ENCODE measurements around the gene SEC23A. TPM values are rescaled to one million over a fixed set of nuclear protein-coding genes. Genes with fewer than 3 reads are reported as not detected.

The SEC23A gene
- total and polyA plus RNA-seq, 2 of the 13 experiments (the other 11 are each of a cell fraction or from before 2014, with no cell fraction given): 403 to 887 TPM

DNA sequence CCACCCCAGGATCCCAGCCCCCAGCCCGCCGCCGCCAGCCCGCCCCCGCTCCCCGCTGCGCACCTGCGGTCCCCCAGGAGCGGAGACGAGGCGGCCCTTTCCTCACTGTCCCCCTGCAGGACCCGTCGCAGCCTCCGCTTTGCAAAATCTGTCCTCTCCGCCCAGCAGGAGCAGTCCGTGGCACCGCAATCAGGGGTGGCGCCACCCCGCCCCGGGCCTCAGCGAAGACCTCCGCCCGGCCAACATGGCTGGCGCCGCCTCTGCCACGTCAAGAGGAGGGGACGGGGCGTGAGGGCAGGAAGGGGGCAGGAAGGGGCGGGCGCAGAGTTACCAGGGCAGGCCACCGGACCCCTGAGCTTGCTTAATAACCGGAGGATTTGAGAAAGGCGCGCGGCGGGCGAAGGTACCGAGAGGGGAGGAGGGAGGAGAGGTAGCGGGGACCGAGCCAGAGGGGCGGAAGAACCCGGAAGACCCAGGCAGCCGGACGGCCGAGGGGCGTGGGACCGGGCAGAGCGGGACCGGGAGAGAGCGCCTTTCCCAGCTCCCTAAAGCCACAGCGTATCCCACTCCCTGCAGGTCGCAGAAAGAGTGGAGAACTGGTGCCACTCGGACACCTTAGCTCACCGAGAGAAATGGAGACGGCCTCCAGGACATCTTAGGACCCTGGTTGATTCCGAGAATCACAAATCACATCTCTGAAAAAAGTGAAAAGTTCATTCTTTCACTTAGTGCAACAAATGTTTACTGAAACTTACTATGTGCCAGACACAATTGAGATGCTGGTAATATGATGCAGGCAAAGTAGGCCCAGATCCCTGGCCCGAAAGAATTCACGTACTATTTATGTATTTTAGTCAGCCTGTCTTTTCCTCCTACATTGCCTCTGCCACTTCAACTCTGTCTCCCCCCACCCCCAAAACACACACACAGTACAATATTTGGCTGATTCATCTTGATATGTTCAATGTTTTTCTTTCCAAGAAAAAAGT, at the start of gene SEC23A (continued):
- TF ChIP-seq, protein P1, sequence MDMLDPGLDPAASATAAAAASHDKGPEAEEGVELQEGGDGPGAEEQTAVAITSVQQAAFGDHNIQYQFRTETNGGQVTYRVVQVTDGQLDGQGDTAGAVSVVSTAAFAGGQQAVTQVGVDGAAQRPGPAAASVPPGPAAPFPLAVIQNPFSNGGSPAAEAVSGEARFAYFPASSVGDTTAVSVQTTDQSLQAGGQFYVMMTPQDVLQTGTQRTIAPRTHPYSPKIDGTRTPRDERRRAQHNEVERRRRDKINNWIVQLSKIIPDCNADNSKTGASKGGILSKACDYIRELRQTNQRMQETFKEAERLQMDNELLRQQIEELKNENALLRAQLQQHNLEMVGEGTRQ (IDR thresholded peaks at IDR 0.05; ENCODE audit: low read depth, low read length): no peak
- TF ChIP-seq, protein P1 (CRISPR knock-in tag; IDR thresholded peaks at IDR 0.05; ENCODE audit: borderline replicate concordance): peak; percentile 38; the same call in 1 of the 2 replicates
- TF ChIP-seq ZNF678 (CRISPR knock-in tag; IDR thresholded peaks at IDR 0.05) (peak; percentile 97; the same call in 1 of the 2 replicates), MIXL1 (CRISPR knock-in tag; IDR thresholded peaks at IDR 0.05) (peak; percentile 94; the same call in 1 of the 2 replicates), ATF3 (CRISPR knock-in tag; IDR thresholded peaks at IDR 0.05) (peak; percentile 78), NFYB (CRISPR knock-in tag; IDR thresholded peaks at IDR 0.05) (peak; percentile 63), CREM (IDR thresholded peaks at IDR 0.05) (peak; percentile 61), CREM (CRISPR knock-in tag; IDR thresholded peaks at IDR 0.05) (peak; percentile 78), MZF1 (CRISPR knock-in tag; IDR thresholded peaks at IDR 0.05; ENCODE audit: borderline replicate concordance) (no peak; the same call in 1 of the 2 replicates), ZNF207 (IDR thresholded peaks at IDR 0.05; ENCODE audit: borderline replicate concordance) (no peak), ZNF432 (CRISPR knock-in tag; IDR thresholded peaks at IDR 0.05; ENCODE audit: borderline replicate concordance) (no peak), SNRNP70 (IDR thresholded peaks at IDR 0.05; ENCODE audit: low read depth, low read length) (no peak), THYN1 (CRISPR knock-in tag; IDR thresholded peaks at IDR 0.05; ENCODE audit: borderline replicate concordance, low read depth) (peak; percentile 62; the same call in 1 of the 2 replicates), ISX (CRISPR knock-in tag; conservative IDR thresholded peaks at IDR 0.05) (peak; percentile 98), PHF20 (CRISPR knock-in tag; IDR thresholded peaks at IDR 0.05) (peak; percentile 86), ZNF24 (IDR thresholded peaks at IDR 0.05) (no peak; the same call in 1 of the 2 replicates), HOXA5 (CRISPR knock-in tag; IDR thresholded peaks at IDR 0.05) (peak; percentile 96), ZNF546 (CRISPR knock-in tag; conservative IDR thresholded peaks at IDR 0.05) (peak; percentile 39; the same call in 1 of the 2 replicates), BRF2 (CRISPR knock-in tag; IDR thresholded peaks at IDR 0.05) (peak; percentile 99)
- TF ChIP-seq, protein P2, sequence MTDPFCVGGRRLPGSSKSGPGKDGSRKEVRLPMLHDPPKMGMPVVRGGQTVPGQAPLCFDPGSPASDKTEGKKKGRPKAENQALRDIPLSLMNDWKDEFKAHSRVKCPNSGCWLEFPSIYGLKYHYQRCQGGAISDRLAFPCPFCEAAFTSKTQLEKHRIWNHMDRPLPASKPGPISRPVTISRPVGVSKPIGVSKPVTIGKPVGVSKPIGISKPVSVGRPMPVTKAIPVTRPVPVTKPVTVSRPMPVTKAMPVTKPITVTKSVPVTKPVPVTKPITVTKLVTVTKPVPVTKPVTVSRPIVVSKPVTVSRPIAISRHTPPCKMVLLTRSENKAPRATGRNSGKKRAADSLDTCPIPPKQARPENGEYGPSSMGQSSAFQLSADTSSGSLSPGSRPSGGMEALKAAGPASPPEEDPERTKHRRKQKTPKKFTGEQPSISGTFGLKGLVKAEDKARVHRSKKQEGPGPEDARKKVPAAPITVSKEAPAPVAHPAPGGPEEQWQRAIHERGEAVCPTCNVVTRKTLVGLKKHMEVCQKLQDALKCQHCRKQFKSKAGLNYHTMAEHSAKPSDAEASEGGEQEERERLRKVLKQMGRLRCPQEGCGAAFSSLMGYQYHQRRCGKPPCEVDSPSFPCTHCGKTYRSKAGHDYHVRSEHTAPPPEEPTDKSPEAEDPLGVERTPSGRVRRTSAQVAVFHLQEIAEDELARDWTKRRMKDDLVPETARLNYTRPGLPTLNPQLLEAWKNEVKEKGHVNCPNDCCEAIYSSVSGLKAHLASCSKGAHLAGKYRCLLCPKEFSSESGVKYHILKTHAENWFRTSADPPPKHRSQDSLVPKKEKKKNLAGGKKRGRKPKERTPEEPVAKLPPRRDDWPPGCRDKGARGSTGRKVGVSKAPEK (CRISPR knock-in tag; IDR thresholded peaks at IDR 0.05; ENCODE audit: borderline replicate concordance): peak; percentile 91; the same call in 1 of the 2 replicates
- TF ChIP-seq, protein P3, sequence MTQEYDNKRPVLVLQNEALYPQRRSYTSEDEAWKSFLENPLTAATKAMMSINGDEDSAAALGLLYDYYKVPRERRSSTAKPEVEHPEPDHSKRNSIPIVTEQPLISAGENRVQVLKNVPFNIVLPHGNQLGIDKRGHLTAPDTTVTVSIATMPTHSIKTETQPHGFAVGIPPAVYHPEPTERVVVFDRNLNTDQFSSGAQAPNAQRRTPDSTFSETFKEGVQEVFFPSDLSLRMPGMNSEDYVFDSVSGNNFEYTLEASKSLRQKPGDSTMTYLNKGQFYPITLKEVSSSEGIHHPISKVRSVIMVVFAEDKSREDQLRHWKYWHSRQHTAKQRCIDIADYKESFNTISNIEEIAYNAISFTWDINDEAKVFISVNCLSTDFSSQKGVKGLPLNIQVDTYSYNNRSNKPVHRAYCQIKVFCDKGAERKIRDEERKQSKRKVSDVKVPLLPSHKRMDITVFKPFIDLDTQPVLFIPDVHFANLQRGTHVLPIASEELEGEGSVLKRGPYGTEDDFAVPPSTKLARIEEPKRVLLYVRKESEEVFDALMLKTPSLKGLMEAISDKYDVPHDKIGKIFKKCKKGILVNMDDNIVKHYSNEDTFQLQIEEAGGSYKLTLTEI (CRISPR knock-in tag; conservative IDR thresholded peaks at IDR 0.05): 0 out of 2 replicates have a peak, but pooled peaks have one; percentile 33
